ENCODE data around the gene ELF5.

DNA sequence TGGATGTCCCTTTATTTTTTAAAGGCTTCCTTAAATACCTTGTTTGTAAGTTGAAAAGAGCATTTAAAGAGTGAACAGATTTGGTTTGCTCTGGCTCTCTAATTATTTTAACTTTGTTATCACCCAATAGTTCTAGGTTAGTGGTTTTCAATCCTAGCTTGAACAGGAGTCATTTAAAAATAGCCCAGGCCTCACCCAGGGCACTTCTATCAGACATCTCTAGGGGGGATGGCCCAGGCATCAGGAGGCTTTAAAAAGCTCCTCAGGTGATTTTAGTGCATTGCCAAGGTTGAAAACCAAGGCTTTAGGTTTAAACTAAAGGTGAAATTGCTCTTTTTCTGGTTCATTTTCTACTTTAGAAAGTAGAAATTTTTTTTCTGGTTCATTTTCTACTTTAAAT lies 66.5 kb downstream of the ELF5 start:
- TF ChIP-seq, protein P1, sequence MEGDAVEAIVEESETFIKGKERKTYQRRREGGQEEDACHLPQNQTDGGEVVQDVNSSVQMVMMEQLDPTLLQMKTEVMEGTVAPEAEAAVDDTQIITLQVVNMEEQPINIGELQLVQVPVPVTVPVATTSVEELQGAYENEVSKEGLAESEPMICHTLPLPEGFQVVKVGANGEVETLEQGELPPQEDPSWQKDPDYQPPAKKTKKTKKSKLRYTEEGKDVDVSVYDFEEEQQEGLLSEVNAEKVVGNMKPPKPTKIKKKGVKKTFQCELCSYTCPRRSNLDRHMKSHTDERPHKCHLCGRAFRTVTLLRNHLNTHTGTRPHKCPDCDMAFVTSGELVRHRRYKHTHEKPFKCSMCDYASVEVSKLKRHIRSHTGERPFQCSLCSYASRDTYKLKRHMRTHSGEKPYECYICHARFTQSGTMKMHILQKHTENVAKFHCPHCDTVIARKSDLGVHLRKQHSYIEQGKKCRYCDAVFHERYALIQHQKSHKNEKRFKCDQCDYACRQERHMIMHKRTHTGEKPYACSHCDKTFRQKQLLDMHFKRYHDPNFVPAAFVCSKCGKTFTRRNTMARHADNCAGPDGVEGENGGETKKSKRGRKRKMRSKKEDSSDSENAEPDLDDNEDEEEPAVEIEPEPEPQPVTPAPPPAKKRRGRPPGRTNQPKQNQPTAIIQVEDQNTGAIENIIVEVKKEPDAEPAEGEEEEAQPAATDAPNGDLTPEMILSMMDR (IDR thresholded peaks at IDR 0.05; ENCODE audit: insufficient read depth, low read length, poor library complexity, severe bottlenecking), result no peak
- no peak for TF ChIP-seq EZH2phosphoT487 (conservative IDR thresholded peaks at IDR 0.05; ENCODE audit: low read length)
